H9 (cell line): Measurements from ENCODE around the gene ATAD3C. TPM values are rescaled to one million over a fixed set of nuclear protein-coding genes. Genes with fewer than 3 reads are reported as not detected.

Source experiments
- total RNA-seq: library from RNA; stranded (reverse); gene quantifications from 2 replicates; pipeline ENCODE4 v1.2.1, GENCODE V29; 2021

The ATAD3C gene
- total RNA-seq, 1 experiment from 2014 or later: 7.7 TPM

Other genes starting within 250 kb of the ATAD3C start
- 1.9 and 2.0 TPM in 2 replicates for gene TNFRSF18, start 243.1 kb upstream of the ATAD3C start, total RNA-seq
- 0.24 and 0.33 TPM in 2 replicates for gene TNFRSF4, start 235.5 kb upstream of the ATAD3C start, total RNA-seq
- gene SDF4, start 217.7 kb upstream of the ATAD3C start, total RNA-seq: 82.0 and 84.7 TPM in 2 replicates
- gene B3GALT6, start 217.5 kb upstream of the ATAD3C start, total RNA-seq: 27.0 and 27.1 TPM in 2 replicates
- 4.4 and 4.7 TPM in 2 replicates for gene C1QTNF12, start 203.0 kb upstream of the ATAD3C start, total RNA-seq
- 83.4 and 84.0 TPM in 2 replicates for gene UBE2J2, start 175.8 kb upstream of the ATAD3C start, total RNA-seq
- 4.0 and 5.8 TPM in 2 replicates for gene SCNN1D, start 169.3 kb upstream of the ATAD3C start, total RNA-seq
- 39.5 and 41.4 TPM in 2 replicates for gene ACAP3, start 141.8 kb upstream of the ATAD3C start, total RNA-seq
- gene PUSL1, start 141.1 kb upstream of the ATAD3C start, total RNA-seq: 38.0 and 40.9 TPM in 2 replicates
- 138 and 139 TPM in 2 replicates for gene INTS11, start 125.0 kb upstream of the ATAD3C start, total RNA-seq
- gene CPTP, start 124.9 kb upstream of the ATAD3C start, total RNA-seq: 14.0 and 15.0 TPM in 2 replicates
- 0.28 and 0.35 TPM in 2 replicates for gene TAS1R3, start 118.4 kb upstream of the ATAD3C start, total RNA-seq
- 66.5 and 71.0 TPM in 2 replicates for gene DVL1, start 100.3 kb upstream of the ATAD3C start, total RNA-seq
- gene MXRA8, start 91.1 kb upstream of the ATAD3C start, total RNA-seq: 8.1 and 9.6 TPM in 2 replicates
- 196 and 209 TPM in 2 replicates for gene AURKAIP1, start 74.5 kb upstream of the ATAD3C start, total RNA-seq
- 160 and 173 TPM in 2 replicates for gene CCNL2, start 50.4 kb upstream of the ATAD3C start, total RNA-seq
- 156 and 162 TPM in 2 replicates for gene MRPL20, start 42.4 kb upstream of the ATAD3C start, total RNA-seq
- gene ANKRD65, start 28.4 kb upstream of the ATAD3C start, total RNA-seq: 3.1 and 3.2 TPM in 2 replicates
- 55.6 and 57.1 TPM in 2 replicates for gene VWA1, start 14.0 kb upstream of the ATAD3C start, total RNA-seq
- 76.8 and 78.6 TPM in 2 replicates for gene ATAD3B, start 22.1 kb downstream of the ATAD3C start, total RNA-seq
- gene ATAD3A, start 62.5 kb downstream of the ATAD3C start, total RNA-seq: 55.8 and 59.4 TPM in 2 replicates
- gene TMEM240, start 90.9 kb downstream of the ATAD3C start, total RNA-seq: 7.7 and 8.7 TPM in 2 replicates
- gene SSU72, start 125.2 kb downstream of the ATAD3C start, total RNA-seq: 179 and 186 TPM in 2 replicates
- 15.2 TPM in 2 replicates for gene FNDC10, start 150.4 kb downstream of the ATAD3C start, total RNA-seq
- gene MIB2, start 165.8 kb downstream of the ATAD3C start, total RNA-seq: 77.8 and 78.9 TPM in 2 replicates
- gene MMP23B, start 182.5 kb downstream of the ATAD3C start, total RNA-seq: 12.5 and 13.7 TPM in 2 replicates
- gene CDK11B, start 209.3 kb downstream of the ATAD3C start, total RNA-seq: 30.1 and 33.3 TPM in 2 replicates
- 39.6 and 41.7 TPM in 2 replicates for gene SLC35E2B, start 243.1 kb downstream of the ATAD3C start, total RNA-seq